ENCODE data around the gene PDIA5. TPM values are rescaled to one million over a fixed set of nuclear protein-coding genes. Genes with fewer than 3 reads are reported as not detected.
A peak's percentile ranks its signal among the peaks of the same experiment; 100 is the strongest.

PDIA5 gene
- 10 to 100 TPM in 1 of 2 donors, 1 to 10 TPM in 1; 9.5 to 16.9 TPM for total RNA-seq
- 10 to 100 TPM; 11.5 to 15.6 TPM for polyA plus RNA-seq (ENCODE audit: insufficient read length in 2 of 2)
- long read RNA-seq, donor 1, partial matches to known transcripts: 0 of 3 reads
- long read RNA-seq, donor 1, other reads (novel, unspliced or antisense): 0 of 3 reads
- long read RNA-seq, donor 2, partial matches to known transcripts: 0 of 4 reads
- long read RNA-seq, donor 2, other reads (novel, unspliced or antisense): 0 of 4 reads
- long read RNA-seq, donor 3, partial matches to known transcripts: 0 of 3 reads
- long read RNA-seq, donor 3, other reads (novel, unspliced or antisense): 0 of 3 reads
- long read RNA-seq, donor 4, transcript PDIA5-201 (17 exons, 1,799 nt): major isoform, 14 of 14 reads
- long read RNA-seq, donor 4, partial matches to known transcripts: 0 of 14 reads
- long read RNA-seq, donor 4, other reads (novel, unspliced or antisense): 0 of 14 reads

- under 1% methylated on average over 72 of the region's 72 CpGs for WGBS (ENCODE audit: insufficient coverage)
- Histone ChIP-seq H3K36me3 (ENCODE audit: control insufficient read depth, insufficient read depth, low read length) (no peaks in the 10 kb centered on the region), H3K9me3 (ENCODE audit: control insufficient read depth, insufficient read depth, low read length) (no peaks in the 10 kb centered on the region), H3K4me3 (ENCODE audit: low read depth, low read length) (peak within 1 kb of the TSS; percentile 70), H3K4me1 (ENCODE audit: control insufficient read depth, insufficient read depth, low read length) (peaks cover 21% of the 10 kb centered on the region), H3K27ac (ENCODE audit: low read depth, low read length) (no peak within 1 kb of the TSS), H3K27me3 (ENCODE audit: control insufficient read depth, insufficient read depth, low read length) (peaks cover 2% of the 10 kb centered on the region)
- peak in 5 of 6 donors; percentile 80 to 97 (median 84) for DNase-seq (ENCODE audit: low read depth in 4 of 6, low spot score in 6 of 6)
These were observed at the start of gene PDIA5 for GRCh38 chr3:123066896-123067688. TSS of gene PDIA5 (plus strand) at chr3:123067025. CDS start at chr3:123067165, 140 bp downstream.

- WGBS (ENCODE audit: insufficient coverage): 100% methylated on average over 1 of the region's 1 CpG
- H3K4me3 ChIP-seq (ENCODE audit: low read depth, low read length): no peak overlapping the region
- DNase-seq (ENCODE audit: low read depth in 4 of 6, low spot score in 6 of 6): no peak
- peaks cover 15% of the 10 kb centered on the region for H3K4me1 ChIP-seq (ENCODE audit: control insufficient read depth, insufficient read depth, low read length)
- peaks cover 4% of the 10 kb centered on the region for H3K36me3 ChIP-seq (ENCODE audit: control insufficient read depth, insufficient read depth, low read length)
- H3K27ac ChIP-seq (ENCODE audit: low read depth, low read length): no peak overlapping the region
- no peaks in the 10 kb centered on the region for H3K9me3 ChIP-seq (ENCODE audit: control insufficient read depth, insufficient read depth, low read length)
- no peaks in the 10 kb centered on the region for H3K27me3 ChIP-seq (ENCODE audit: control insufficient read depth, insufficient read depth, low read length)
These were observed 48.1 kb upstream of the PDIA5 start for GRCh38 chr3:123018683-123019082.

GRCh38 chr3:123019161-123019560 lies 47.7 kb upstream of the PDIA5 start:
- no peak for DNase-seq (ENCODE audit: low read depth in 4 of 6, low spot score in 6 of 6)
- WGBS (ENCODE audit: insufficient coverage): 71% methylated on average over 1 of the region's 3 CpGs

GRCh38 chr3:123019591-123019990 lies 47.2 kb upstream of the PDIA5 start:
- no peaks in the 10 kb centered on the region for H3K27me3 ChIP-seq (ENCODE audit: control insufficient read depth, insufficient read depth, low read length)
- no peaks in the 10 kb centered on the region for H3K36me3 ChIP-seq (ENCODE audit: control insufficient read depth, insufficient read depth, low read length)
- no peaks in the 10 kb centered on the region for H3K9me3 ChIP-seq (ENCODE audit: control insufficient read depth, insufficient read depth, low read length)
- peaks cover 8% of the 10 kb centered on the region for H3K4me1 ChIP-seq (ENCODE audit: control insufficient read depth, insufficient read depth, low read length)
- 97% methylated on average over 5 of the region's 5 CpGs for WGBS (ENCODE audit: insufficient coverage)
- no peak for DNase-seq (ENCODE audit: low read depth in 4 of 6, low spot score in 6 of 6)
- no peak overlapping the region for H3K4me3 ChIP-seq (ENCODE audit: low read depth, low read length)
- H3K27ac ChIP-seq (ENCODE audit: low read depth, low read length): no peak overlapping the region

More at GRCh38 chr3:123019161-123019560, 47.7 kb upstream of the PDIA5 start:
- no peaks in the 10 kb centered on the region for H3K36me3 ChIP-seq (ENCODE audit: control insufficient read depth, insufficient read depth, low read length)
- no peak overlapping the region for H3K27ac ChIP-seq (ENCODE audit: low read depth, low read length)
- H3K27me3 ChIP-seq (ENCODE audit: control insufficient read depth, insufficient read depth, low read length): no peaks in the 10 kb centered on the region
- no peak overlapping the region for H3K4me3 ChIP-seq (ENCODE audit: low read depth, low read length)
- peaks cover 11% of the 10 kb centered on the region for H3K4me1 ChIP-seq (ENCODE audit: control insufficient read depth, insufficient read depth, low read length)
- no peaks in the 10 kb centered on the region for H3K9me3 ChIP-seq (ENCODE audit: control insufficient read depth, insufficient read depth, low read length)

- Histone ChIP-seq H3K27me3 (ENCODE audit: control insufficient read depth, insufficient read depth, low read length) (peaks cover 3% of the 10 kb centered on the region), H3K9me3 (ENCODE audit: control insufficient read depth, insufficient read depth, low read length) (no peaks in the 10 kb centered on the region), H3K4me1 (ENCODE audit: control insufficient read depth, insufficient read depth, low read length) (peaks cover 13% of the 10 kb centered on the region), H3K27ac (ENCODE audit: low read depth, low read length) (no peak overlapping the region), H3K4me3 (ENCODE audit: low read depth, low read length) (no peak overlapping the region), H3K36me3 (ENCODE audit: control insufficient read depth, insufficient read depth, low read length) (no peaks in the 10 kb centered on the region)
- WGBS (ENCODE audit: insufficient coverage): no CpG with 5 or more reads among the region's 3 CpGs
- no peak for DNase-seq (ENCODE audit: low read depth in 4 of 6, low spot score in 6 of 6)
These were observed 46.1 kb upstream of the PDIA5 start for GRCh38 chr3:123020709-123021108.

- Histone ChIP-seq H3K4me1 (ENCODE audit: control insufficient read depth, insufficient read depth, low read length) (peaks cover 17% of the 10 kb centered on the region), H3K36me3 (ENCODE audit: control insufficient read depth, insufficient read depth, low read length) (no peaks in the 10 kb centered on the region), H3K9me3 (ENCODE audit: control insufficient read depth, insufficient read depth, low read length) (no peaks in the 10 kb centered on the region), H3K27me3 (ENCODE audit: control insufficient read depth, insufficient read depth, low read length) (peaks cover 3% of the 10 kb centered on the region), H3K4me3 (ENCODE audit: low read depth, low read length) (no peak overlapping the region), H3K27ac (ENCODE audit: low read depth, low read length) (no peak overlapping the region)
- WGBS (ENCODE audit: insufficient coverage): no CpG with 5 or more reads among the region's 7 CpGs
- no peak for DNase-seq (ENCODE audit: low read depth in 4 of 6, low spot score in 6 of 6)
These were observed 45.4 kb upstream of the PDIA5 start for GRCh38 chr3:123021388-123021787.

GRCh38 chr3:123021996-123022510 lies 44.8 kb upstream of the PDIA5 start:
- Histone ChIP-seq H3K36me3 (ENCODE audit: control insufficient read depth, insufficient read depth, low read length) (no peaks in the 10 kb centered on the region), H3K27me3 (ENCODE audit: control insufficient read depth, insufficient read depth, low read length) (peaks cover 8% of the 10 kb centered on the region), H3K9me3 (ENCODE audit: control insufficient read depth, insufficient read depth, low read length) (no peaks in the 10 kb centered on the region), H3K4me3 (ENCODE audit: low read depth, low read length) (no peak overlapping the region), H3K27ac (ENCODE audit: low read depth, low read length) (no peak overlapping the region), H3K4me1 (ENCODE audit: control insufficient read depth, insufficient read depth, low read length) (peaks cover 24% of the 10 kb centered on the region)
- 58% methylated on average over 7 of the region's 7 CpGs for WGBS (ENCODE audit: insufficient coverage)
- no peak for DNase-seq (ENCODE audit: low read depth in 4 of 6, low spot score in 6 of 6)

GRCh38 chr3:123024056-123024455 lies 42.8 kb upstream of the PDIA5 start:
- no peak overlapping the region for H3K27ac ChIP-seq (ENCODE audit: low read depth, low read length)
- DNase-seq (ENCODE audit: low read depth in 4 of 6, low spot score in 6 of 6): no peak
- no peaks in the 10 kb centered on the region for H3K36me3 ChIP-seq (ENCODE audit: control insufficient read depth, insufficient read depth, low read length)
- H3K9me3 ChIP-seq (ENCODE audit: control insufficient read depth, insufficient read depth, low read length): no peaks in the 10 kb centered on the region
- no peak overlapping the region for H3K4me3 ChIP-seq (ENCODE audit: low read depth, low read length)
- peaks cover 34% of the 10 kb centered on the region for H3K4me1 ChIP-seq (ENCODE audit: control insufficient read depth, insufficient read depth, low read length)
- H3K27me3 ChIP-seq (ENCODE audit: control insufficient read depth, insufficient read depth, low read length): peaks cover 8% of the 10 kb centered on the region
- WGBS (ENCODE audit: insufficient coverage): no CpG with 5 or more reads among the region's 1 CpG

GRCh38 chr3:123025642-123026521 lies 40.9 kb upstream of the PDIA5 start:
- Histone ChIP-seq H3K4me3 (ENCODE audit: low read depth, low read length) (peak overlapping the region; percentile 79), H3K9me3 (ENCODE audit: control insufficient read depth, insufficient read depth, low read length) (no peaks in the 10 kb centered on the region), H3K4me1 (ENCODE audit: control insufficient read depth, insufficient read depth, low read length) (peaks cover 33% of the 10 kb centered on the region), H3K36me3 (ENCODE audit: control insufficient read depth, insufficient read depth, low read length) (no peaks in the 10 kb centered on the region), H3K27me3 (ENCODE audit: control insufficient read depth, insufficient read depth, low read length) (peaks cover 13% of the 10 kb centered on the region), H3K27ac (ENCODE audit: low read depth, low read length) (no peak overlapping the region)
- 22% methylated on average over 23 of the region's 33 CpGs for WGBS (ENCODE audit: insufficient coverage)
- peak in 2 of 6 donors; percentile 74 to 76 for DNase-seq (ENCODE audit: low read depth in 4 of 6, low spot score in 6 of 6)

Data from spinal cord (tissue), 10 donors.